ENCODE measurements around the gene C1GALT1C1.
"Not testable (repeated sequence)": the region's sequence is repeated elsewhere in the genome, so short reads cannot be mapped to it uniquely, and the experiment has no call there.

Gene C1GALT1C1

GRCh38 chrX:120653000-120653399 is 23.1 kb upstream of the C1GALT1C1 start:
- no peaks in the 10 kb centered on the region for H3K36me3 ChIP-seq (ENCODE audit: control insufficient read depth, insufficient read depth, low read length)
- H3K27ac ChIP-seq (ENCODE audit: low read depth, low read length): no peak overlapping the region
- H3K27me3 ChIP-seq (ENCODE audit: control insufficient read depth, insufficient read depth, low read length): no peaks in the 10 kb centered on the region
- no peak overlapping the region for H3K4me3 ChIP-seq (ENCODE audit: low read depth, low read length)
- no peak overlapping the region for H3K9ac ChIP-seq (ENCODE audit: low read depth, low read length)
- no peaks in the 10 kb centered on the region for H3K9me3 ChIP-seq (ENCODE audit: control insufficient read depth, insufficient read depth, low read length)
- no peaks in the 10 kb centered on the region for H3K4me1 ChIP-seq (ENCODE audit: control insufficient read depth, insufficient read depth, low read length)

GRCh38 chrX:120652256-120652655 is 22.4 kb upstream of the C1GALT1C1 start:
- H3K9me3 ChIP-seq (ENCODE audit: control insufficient read depth, insufficient read depth, low read length); H3K4me3 ChIP-seq (ENCODE audit: low read depth, low read length); H3K9ac ChIP-seq (ENCODE audit: low read depth, low read length); H3K4me1 ChIP-seq (ENCODE audit: control insufficient read depth, insufficient read depth, low read length); H3K36me3 ChIP-seq (ENCODE audit: control insufficient read depth, insufficient read depth, low read length); H3K27me3 ChIP-seq (ENCODE audit: control insufficient read depth, insufficient read depth, low read length); H3K27ac ChIP-seq (ENCODE audit: low read depth, low read length): not testable (repeated sequence)

GRCh38 chrX:120647127-120647526 is 17.3 kb upstream of the C1GALT1C1 start:
- H3K27me3 ChIP-seq (ENCODE audit: control insufficient read depth, insufficient read depth, low read length): no peaks in the 10 kb centered on the region
- no peak overlapping the region for H3K9ac ChIP-seq (ENCODE audit: low read depth, low read length)
- H3K4me1 ChIP-seq (ENCODE audit: control insufficient read depth, insufficient read depth, low read length): no peaks in the 10 kb centered on the region
- no peak overlapping the region for H3K4me3 ChIP-seq (ENCODE audit: low read depth, low read length)
- no peaks in the 10 kb centered on the region for H3K9me3 ChIP-seq (ENCODE audit: control insufficient read depth, insufficient read depth, low read length)
- no peak overlapping the region for H3K27ac ChIP-seq (ENCODE audit: low read depth, low read length)
- no peaks in the 10 kb centered on the region for H3K36me3 ChIP-seq (ENCODE audit: control insufficient read depth, insufficient read depth, low read length)

GRCh38 chrX:120642871-120643270 is 13.0 kb upstream of the C1GALT1C1 start:
- Histone ChIP-seq H3K4me1 (ENCODE audit: control insufficient read depth, insufficient read depth, low read length) (no peaks in the 10 kb centered on the region), H3K27me3 (ENCODE audit: control insufficient read depth, insufficient read depth, low read length) (no peaks in the 10 kb centered on the region), H3K4me3 (ENCODE audit: low read depth, low read length) (no peak overlapping the region), H3K9ac (ENCODE audit: low read depth, low read length) (no peak overlapping the region), H3K9me3 (ENCODE audit: control insufficient read depth, insufficient read depth, low read length) (no peaks in the 10 kb centered on the region), H3K27ac (ENCODE audit: low read depth, low read length) (no peak overlapping the region), H3K36me3 (ENCODE audit: control insufficient read depth, insufficient read depth, low read length) (no peaks in the 10 kb centered on the region)

- H3K27ac ChIP-seq (ENCODE audit: low read depth, low read length): no peak overlapping the region
- H3K4me3 ChIP-seq (ENCODE audit: low read depth, low read length): no peak overlapping the region
- H3K4me1 ChIP-seq (ENCODE audit: control insufficient read depth, insufficient read depth, low read length): no peaks in the 10 kb centered on the region
- no peak overlapping the region for H3K9ac ChIP-seq (ENCODE audit: low read depth, low read length)
- no peaks in the 10 kb centered on the region for H3K27me3 ChIP-seq (ENCODE audit: control insufficient read depth, insufficient read depth, low read length)
- H3K9me3 ChIP-seq (ENCODE audit: control insufficient read depth, insufficient read depth, low read length): no peaks in the 10 kb centered on the region
- H3K36me3 ChIP-seq (ENCODE audit: control insufficient read depth, insufficient read depth, low read length): no peaks in the 10 kb centered on the region
Measured at GRCh38 chrX:120638619-120639018, 8.8 kb upstream of the C1GALT1C1 start.

GRCh38 chrX:120625371-120625770 is 4.5 kb downstream of the C1GALT1C1 start:
- H3K4me3 ChIP-seq (ENCODE audit: low read depth, low read length): no peak overlapping the region
- no peaks in the 10 kb centered on the region for H3K9me3 ChIP-seq (ENCODE audit: control insufficient read depth, insufficient read depth, low read length)
- H3K9ac ChIP-seq (ENCODE audit: low read depth, low read length): no peak overlapping the region
- H3K36me3 ChIP-seq (ENCODE audit: control insufficient read depth, insufficient read depth, low read length): 0 out of 2 replicates have a peak, but pooled peaks cover 4% of the 10 kb centered on the region
- no peaks in the 10 kb centered on the region for H3K4me1 ChIP-seq (ENCODE audit: control insufficient read depth, insufficient read depth, low read length)
- H3K27ac ChIP-seq (ENCODE audit: low read depth, low read length): no peak overlapping the region
- H3K27me3 ChIP-seq (ENCODE audit: control insufficient read depth, insufficient read depth, low read length): no peaks in the 10 kb centered on the region

- Histone ChIP-seq H3K9ac (ENCODE audit: low read depth, low read length) (no peak overlapping the region), H3K9me3 (ENCODE audit: control insufficient read depth, insufficient read depth, low read length) (no peaks in the 10 kb centered on the region), H3K27ac (ENCODE audit: low read depth, low read length) (no peak overlapping the region), H3K27me3 (ENCODE audit: control insufficient read depth, insufficient read depth, low read length) (no peaks in the 10 kb centered on the region), H3K4me3 (ENCODE audit: low read depth, low read length) (no peak overlapping the region), H3K36me3 (ENCODE audit: control insufficient read depth, insufficient read depth, low read length) (peaks cover 24% of the 10 kb centered on the region), H3K4me1 (ENCODE audit: control insufficient read depth, insufficient read depth, low read length) (no peaks in the 10 kb centered on the region)
Measured at GRCh38 chrX:120617996-120618630, 11.7 kb downstream of the C1GALT1C1 start.

- no peak overlapping the region for H3K4me3 ChIP-seq (ENCODE audit: low read depth, low read length)
- no peak overlapping the region for H3K9ac ChIP-seq (ENCODE audit: low read depth, low read length)
- no peaks in the 10 kb centered on the region for H3K4me1 ChIP-seq (ENCODE audit: control insufficient read depth, insufficient read depth, low read length)
- H3K36me3 ChIP-seq (ENCODE audit: control insufficient read depth, insufficient read depth, low read length): peaks cover 44% of the 10 kb centered on the region
- no peaks in the 10 kb centered on the region for H3K27me3 ChIP-seq (ENCODE audit: control insufficient read depth, insufficient read depth, low read length)
- no peak overlapping the region for H3K27ac ChIP-seq (ENCODE audit: low read depth, low read length)
- no peaks in the 10 kb centered on the region for H3K9me3 ChIP-seq (ENCODE audit: control insufficient read depth, insufficient read depth, low read length)
Measured at GRCh38 chrX:120614816-120615215, 15.0 kb downstream of the C1GALT1C1 start.

- H3K27ac ChIP-seq (ENCODE audit: low read depth, low read length): no peak overlapping the region
- peaks cover 66% of the 10 kb centered on the region for H3K36me3 ChIP-seq (ENCODE audit: control insufficient read depth, insufficient read depth, low read length)
Measured at GRCh38 chrX:120612086-120612485, 17.8 kb downstream of the C1GALT1C1 start.

GRCh38 chrX:120604361-120604782 is 25.5 kb downstream of the C1GALT1C1 start:
- H3K27me3 ChIP-seq (ENCODE audit: control insufficient read depth, insufficient read depth, low read length): no peaks in the 10 kb centered on the region
- peak overlapping the region; percentile 92 for H3K4me3 ChIP-seq (ENCODE audit: low read depth, low read length)
- peak overlapping the region; percentile 88 for H3K27ac ChIP-seq (ENCODE audit: low read depth, low read length)
- H3K4me1 ChIP-seq (ENCODE audit: control insufficient read depth, insufficient read depth, low read length): no peaks in the 10 kb centered on the region
- H3K36me3 ChIP-seq (ENCODE audit: control insufficient read depth, insufficient read depth, low read length): peaks cover 28% of the 10 kb centered on the region
- no peaks in the 10 kb centered on the region for H3K9me3 ChIP-seq (ENCODE audit: control insufficient read depth, insufficient read depth, low read length)
- H3K9ac ChIP-seq (ENCODE audit: low read depth, low read length): peak overlapping the region; percentile 75

More at GRCh38 chrX:120612086-120612485, 17.8 kb downstream of the C1GALT1C1 start:
- Histone ChIP-seq H3K27me3 (ENCODE audit: control insufficient read depth, insufficient read depth, low read length) (no peaks in the 10 kb centered on the region), H3K9ac (ENCODE audit: low read depth, low read length) (no peak overlapping the region), H3K4me1 (ENCODE audit: control insufficient read depth, insufficient read depth, low read length) (no peaks in the 10 kb centered on the region), H3K4me3 (ENCODE audit: low read depth, low read length) (no peak overlapping the region), H3K9me3 (ENCODE audit: control insufficient read depth, insufficient read depth, low read length) (no peaks in the 10 kb centered on the region)

GRCh38 chrX:120603707-120604360 is 26.0 kb downstream of the C1GALT1C1 start, which contains the start of gene MCTS1:
MCTS1 (plus strand) TSS chrX:120604101; CDS start chrX:120604237, 136 bp downstream.
- peak within 1 kb of the TSS; percentile 88 for H3K27ac ChIP-seq (ENCODE audit: low read depth, low read length)
- no peaks in the 10 kb centered on the region for H3K4me1 ChIP-seq (ENCODE audit: control insufficient read depth, insufficient read depth, low read length)
- peak within 1 kb of the TSS; percentile 92 for H3K4me3 ChIP-seq (ENCODE audit: low read depth, low read length)
- H3K36me3 ChIP-seq (ENCODE audit: control insufficient read depth, insufficient read depth, low read length): peaks cover 23% of the 10 kb centered on the region
- no peaks in the 10 kb centered on the region for H3K9me3 ChIP-seq (ENCODE audit: control insufficient read depth, insufficient read depth, low read length)
- H3K9ac ChIP-seq (ENCODE audit: low read depth, low read length): peak within 1 kb of the TSS; percentile 75
- H3K27me3 ChIP-seq (ENCODE audit: control insufficient read depth, insufficient read depth, low read length): no peaks in the 10 kb centered on the region

Data from HUES48 (cell line).